Mesothelial cell of epicardium (in vitro differentiated cells): ENCODE data around the gene NT5DC1. TPM values are rescaled to one million over a fixed set of nuclear protein-coding genes. Genes with fewer than 3 reads are reported as not detected.

Source experiments
- DNase-seq, 2 experiments: peaks; one replicate each; pipeline ENCODE4 v3.0.0; 2021; ENCODE audit warnings: low spot score in 2 of 2; ENCODE audit not compliant: unreplicated experiment in 2 of 2
- H3K27ac Mint-ChIP-seq: 2 replicates; pipeline ENCODE4 v1.8.0; 2021; ENCODE audit warnings: mixed read lengths
- H3K27me3 Mint-ChIP-seq: 2 replicates; pipeline ENCODE4 v1.8.0; 2021; ENCODE audit warnings: low read depth, mixed read lengths
- H3K36me3 Mint-ChIP-seq: 2 replicates; pipeline ENCODE4 v1.8.0; 2021; ENCODE audit warnings: mixed read lengths
- H3K4me1 Mint-ChIP-seq: 2 replicates; pipeline ENCODE4 v1.8.0; 2021; ENCODE audit warnings: mixed read lengths
- H3K4me3 Mint-ChIP-seq: 2 replicates; pipeline ENCODE4 v1.8.0; 2021; ENCODE audit warnings: mild to moderate bottlenecking, moderate library complexity, mixed read lengths
- H3K9me3 Mint-ChIP-seq: 2 replicates; pipeline ENCODE4 v1.8.0; 2021; ENCODE audit warnings: mixed read lengths
- total RNA-seq: library from RNA; stranded (reverse); gene quantifications from 3 replicates; pipeline ENCODE4 v1.2.1, GENCODE V29; 2021
- TF ChIP-seq, protein P1 (sequence below): fragments of 200-600 bp; sonication (generic); IDR thresholded peaks from one replicate; pipeline ENCODE4 v1.5.0; 2021; ENCODE audit warnings: antibody characterized with exemption; ENCODE audit not compliant: unreplicated experiment

NT5DC1 gene
- total RNA-seq, 1 donor from 2014 or later: 34.5 TPM

DNA sequence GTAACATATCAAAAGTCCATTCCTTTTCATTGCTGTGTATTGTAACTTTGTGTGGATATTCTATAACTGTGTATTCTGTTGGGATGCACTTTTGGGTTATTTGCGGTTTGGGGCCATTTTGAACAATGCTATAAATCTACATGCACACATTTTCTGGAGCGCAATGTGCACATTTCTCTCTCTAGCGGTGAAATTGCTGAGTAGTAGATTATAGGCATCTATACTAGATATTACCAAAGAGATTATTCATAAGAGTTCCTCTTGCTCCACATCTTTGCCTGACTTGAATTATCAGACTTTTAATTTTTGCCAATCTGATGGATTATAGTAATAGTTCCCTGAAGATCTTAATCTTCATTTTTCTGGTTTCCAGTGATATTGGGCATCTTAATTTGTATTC, 21.7 kb upstream of the NT5DC1 start:
- Mint-ChIP-seq H3K4me3 (no peak overlapping the region), H3K27ac (no peak overlapping the region), H3K36me3 (no peaks in the 10 kb centered on the region), H3K27me3 (no peaks in the 10 kb centered on the region), H3K4me1 (no peaks in the 10 kb centered on the region), H3K9me3 (no peaks in the 10 kb centered on the region)
- TF ChIP-seq, protein P1, sequence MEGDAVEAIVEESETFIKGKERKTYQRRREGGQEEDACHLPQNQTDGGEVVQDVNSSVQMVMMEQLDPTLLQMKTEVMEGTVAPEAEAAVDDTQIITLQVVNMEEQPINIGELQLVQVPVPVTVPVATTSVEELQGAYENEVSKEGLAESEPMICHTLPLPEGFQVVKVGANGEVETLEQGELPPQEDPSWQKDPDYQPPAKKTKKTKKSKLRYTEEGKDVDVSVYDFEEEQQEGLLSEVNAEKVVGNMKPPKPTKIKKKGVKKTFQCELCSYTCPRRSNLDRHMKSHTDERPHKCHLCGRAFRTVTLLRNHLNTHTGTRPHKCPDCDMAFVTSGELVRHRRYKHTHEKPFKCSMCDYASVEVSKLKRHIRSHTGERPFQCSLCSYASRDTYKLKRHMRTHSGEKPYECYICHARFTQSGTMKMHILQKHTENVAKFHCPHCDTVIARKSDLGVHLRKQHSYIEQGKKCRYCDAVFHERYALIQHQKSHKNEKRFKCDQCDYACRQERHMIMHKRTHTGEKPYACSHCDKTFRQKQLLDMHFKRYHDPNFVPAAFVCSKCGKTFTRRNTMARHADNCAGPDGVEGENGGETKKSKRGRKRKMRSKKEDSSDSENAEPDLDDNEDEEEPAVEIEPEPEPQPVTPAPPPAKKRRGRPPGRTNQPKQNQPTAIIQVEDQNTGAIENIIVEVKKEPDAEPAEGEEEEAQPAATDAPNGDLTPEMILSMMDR: no peak
- no peak for DNase-seq

DNA sequence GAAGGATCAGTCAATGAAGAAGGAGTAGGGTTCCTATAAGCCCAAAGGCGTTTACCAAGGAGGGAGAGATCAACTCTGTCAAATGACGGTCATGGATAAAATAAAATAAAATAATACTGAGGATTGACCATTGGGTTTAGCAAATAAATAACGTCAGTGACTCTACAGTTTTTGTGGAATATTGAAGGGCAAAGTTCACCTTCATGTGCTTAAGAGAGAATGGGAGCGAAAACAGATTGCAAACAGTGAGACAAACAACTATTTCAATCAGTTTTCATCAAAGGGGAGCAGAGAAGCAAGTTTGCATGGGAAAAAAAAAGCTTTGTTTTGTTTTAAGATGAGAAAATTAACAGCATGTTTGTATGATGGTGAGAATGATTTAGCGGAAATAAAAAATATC, 17.6 kb upstream of the NT5DC1 start:
- no peaks in the 10 kb centered on the region for H3K4me1 Mint-ChIP-seq
- TF ChIP-seq, protein P1: no peak
- no peak overlapping the region for H3K4me3 Mint-ChIP-seq
- H3K27ac Mint-ChIP-seq: no peak overlapping the region
- H3K27me3 Mint-ChIP-seq: no peaks in the 10 kb centered on the region
- no peaks in the 10 kb centered on the region for H3K36me3 Mint-ChIP-seq
- no peak for DNase-seq
- no peaks in the 10 kb centered on the region for H3K9me3 Mint-ChIP-seq

DNA sequence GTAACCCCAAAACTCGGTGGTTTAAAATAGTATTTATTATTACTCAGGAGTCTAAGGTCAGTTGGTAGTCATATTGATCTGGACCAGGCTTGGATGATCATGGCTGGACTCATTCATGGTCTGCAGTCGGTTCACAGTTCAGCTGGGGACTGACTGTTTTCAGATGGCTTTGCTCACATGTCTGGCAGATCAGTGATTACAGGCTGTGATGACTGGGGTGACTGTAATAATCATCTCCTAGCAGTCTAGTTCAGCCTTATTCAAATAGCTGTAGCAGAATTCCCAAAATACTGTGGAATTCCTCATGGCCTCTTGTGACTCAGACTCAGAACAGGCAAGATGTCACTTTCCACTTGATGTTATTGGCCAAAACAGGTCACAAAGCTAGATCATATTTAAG, 16.4 kb upstream of the NT5DC1 start:
- Mint-ChIP-seq H3K27ac (no peak overlapping the region), H3K36me3 (no peaks in the 10 kb centered on the region), H3K9me3 (peaks cover 4% of the 10 kb centered on the region), H3K4me3 (no peak overlapping the region), H3K27me3 (no peaks in the 10 kb centered on the region), H3K4me1 (no peaks in the 10 kb centered on the region)
- TF ChIP-seq, protein P1: no peak
- no peak for DNase-seq

DNA sequence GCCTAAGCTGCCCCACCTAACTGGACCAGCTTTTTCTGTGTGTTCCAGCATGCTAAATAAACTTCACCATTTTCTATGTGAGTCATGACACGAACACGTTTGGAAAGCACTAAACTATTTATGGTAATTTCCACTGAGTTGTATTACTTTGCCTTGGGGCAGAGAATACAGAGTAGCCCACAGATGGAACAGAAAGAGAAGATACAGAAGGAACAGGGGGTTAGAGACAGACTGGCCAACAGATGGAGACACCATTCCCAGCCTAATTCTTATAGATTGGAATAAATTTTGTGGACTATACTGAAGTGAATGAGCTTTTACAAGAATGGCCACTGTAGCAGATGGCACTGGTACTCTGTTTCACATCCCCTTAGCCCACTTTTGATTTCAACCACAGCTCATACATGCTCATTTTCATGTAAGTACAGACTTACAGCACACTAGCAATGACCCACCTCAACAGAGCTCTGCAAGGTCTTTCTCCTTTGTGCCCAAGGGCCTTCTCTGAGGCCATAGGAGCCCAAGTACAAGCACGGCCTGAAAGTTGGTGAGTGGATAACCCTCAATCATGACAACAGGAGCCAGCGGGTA, 13.1 kb upstream of the NT5DC1 start:
- peaks cover 7% of the 10 kb centered on the region for H3K9me3 Mint-ChIP-seq
- TF ChIP-seq, protein P1: no peak
- no peak for DNase-seq
- no peaks in the 10 kb centered on the region for H3K4me1 Mint-ChIP-seq
- H3K27me3 Mint-ChIP-seq: no peaks in the 10 kb centered on the region
- H3K27ac Mint-ChIP-seq: no peak overlapping the region
- no peaks in the 10 kb centered on the region for H3K36me3 Mint-ChIP-seq
- H3K4me3 Mint-ChIP-seq: no peak overlapping the region

DNA sequence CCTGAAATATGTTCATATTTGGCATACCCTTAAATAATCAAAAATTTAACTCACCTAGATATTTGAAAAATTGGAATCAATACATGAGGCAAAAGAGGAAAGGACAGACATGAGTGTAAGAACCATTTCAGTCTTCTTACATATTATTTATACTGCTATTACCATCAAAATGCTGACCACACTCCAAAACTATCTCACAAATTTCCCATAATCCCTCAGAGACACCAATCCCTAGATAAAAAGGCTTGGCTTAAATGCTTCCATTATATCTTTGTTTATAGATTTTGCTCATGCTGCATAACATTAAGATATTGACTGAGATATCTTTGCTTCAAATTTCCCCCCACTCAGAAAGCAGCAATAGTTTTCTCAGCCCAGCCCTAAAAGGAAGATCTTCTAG, 11.7 kb upstream of the NT5DC1 start:
- no peaks in the 10 kb centered on the region for H3K36me3 Mint-ChIP-seq
- H3K4me3 Mint-ChIP-seq: no peak overlapping the region
- peaks cover 7% of the 10 kb centered on the region for H3K9me3 Mint-ChIP-seq
- no peak for DNase-seq
- H3K4me1 Mint-ChIP-seq: no peaks in the 10 kb centered on the region
- TF ChIP-seq, protein P1: no peak
- no peaks in the 10 kb centered on the region for H3K27me3 Mint-ChIP-seq
- H3K27ac Mint-ChIP-seq: no peak overlapping the region

DNA sequence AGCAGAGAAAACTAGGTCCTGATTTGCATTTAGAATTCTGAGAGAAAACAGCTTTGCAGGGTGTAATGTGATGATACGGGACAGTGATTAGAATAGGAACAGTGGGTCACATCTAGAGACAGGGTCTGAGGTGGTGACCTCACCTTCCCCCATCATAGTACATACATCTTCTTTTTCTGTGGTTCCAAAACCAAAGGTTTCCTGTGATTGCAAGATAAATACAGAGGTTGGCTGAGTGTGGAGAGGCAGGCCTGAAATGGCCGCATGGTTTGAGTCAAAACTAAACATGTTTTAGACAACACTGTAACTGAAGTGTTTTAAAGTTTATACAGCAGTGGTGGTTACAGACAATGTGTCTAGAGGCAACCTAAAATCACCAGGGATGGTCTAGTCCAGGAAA, 10.4 kb upstream of the NT5DC1 start:
- H3K27me3 Mint-ChIP-seq: no peaks in the 10 kb centered on the region
- H3K36me3 Mint-ChIP-seq: peaks cover 4% of the 10 kb centered on the region
- no peak overlapping the region for H3K4me3 Mint-ChIP-seq
- TF ChIP-seq, protein P1: no peak
- H3K9me3 Mint-ChIP-seq: peaks cover 18% of the 10 kb centered on the region
- no peak for DNase-seq
- no peak overlapping the region for H3K27ac Mint-ChIP-seq
- H3K4me1 Mint-ChIP-seq: no peaks in the 10 kb centered on the region
